DND-41 (cell line): ENCODE measurements around the gene MAN2B1.

Experiments
- ATAC-seq: fragments of 200-7000 bp; cut with Tn5 transposase; 3 replicates; pipeline ENCODE4 v1.9.1; 2021; ENCODE audit warnings: low read depth; ENCODE audit not compliant: insufficient read depth
- DNase-seq: peaks from one replicate; pipeline ENCODE4 v3.0.0-alpha.2; 2020
- H2AFZ ChIP-seq: 2 replicates; pipeline ENCODE4 v1.6.0; 2012; ENCODE audit warnings: low read depth, low read length
- H3K27ac ChIP-seq: 2 replicates; pipeline ENCODE4 v1.5.1; 2012; ENCODE audit warnings: low read length, inconsistent platforms
- H3K27me3 ChIP-seq: fragments of 200-600 bp; sonication (generic); 2 replicates; pipeline ENCODE4 v1.6.0; 2012; ENCODE audit warnings: low read length, mild to moderate bottlenecking, inconsistent platforms; ENCODE audit not compliant: insufficient read depth, poor library complexity
- H3K36me3 ChIP-seq: 2 replicates; pipeline ENCODE4 v1.5.1; 2012; ENCODE audit warnings: low read length, inconsistent platforms; ENCODE audit not compliant: insufficient read depth
- H3K4me1 ChIP-seq: 2 replicates; pipeline ENCODE4 v1.5.1; 2012; ENCODE audit warnings: mild to moderate bottlenecking, low read length; ENCODE audit not compliant: insufficient read depth
- H3K4me2 ChIP-seq: 2 replicates; pipeline ENCODE4 v1.6.0; 2012; ENCODE audit warnings: mild to moderate bottlenecking, moderate library complexity, low read length, inconsistent platforms; ENCODE audit not compliant: insufficient read depth
- H3K4me3 ChIP-seq, 2 experiments: fragments of 200-600 bp in 1 of 2; shearing (Covaris generic) in 1 of 2; 2 replicates each; pipeline ENCODE4 v1.5.1; 2012 to 2016; ENCODE audit warnings: inconsistent platforms in 2 of 2, low read length in 2 of 2, mild to moderate bottlenecking in 2 of 2, low read depth in 1 of 2, moderate library complexity in 1 of 2
- H3K79me2 ChIP-seq: 2 replicates; pipeline ENCODE4 v1.6.0; 2012; ENCODE audit warnings: low read length, inconsistent platforms; ENCODE audit not compliant: insufficient read depth
- H3K9ac ChIP-seq: 2 replicates; pipeline ENCODE4 v1.6.0; 2012; ENCODE audit warnings: low read depth, mild to moderate bottlenecking, inconsistent platforms, low read length, moderate library complexity
- H3K9me3 ChIP-seq: 2 replicates; pipeline ENCODE4 v1.5.1; 2012; ENCODE audit warnings: low read length, moderate library complexity, mild to moderate bottlenecking, inconsistent platforms; ENCODE audit not compliant: insufficient read depth, severe bottlenecking
- H4K20me1 ChIP-seq: 2 replicates; pipeline ENCODE4 v1.6.0; 2012; ENCODE audit warnings: low read length; ENCODE audit not compliant: insufficient read depth
- EZH2 ChIP-seq: IDR thresholded peaks from 3 replicates; pipeline ENCODE4 v1.6.1; 2012; ENCODE audit warnings: borderline replicate concordance, low read depth, mild to moderate bottlenecking, moderate library complexity, low read length, inconsistent platforms; ENCODE audit not compliant: severe bottlenecking
- TF ChIP-seq, protein P1 (sequence below): IDR thresholded peaks from 2 replicates; pipeline ENCODE4 v1.5.1; 2012; ENCODE audit warnings: borderline replicate concordance, low read length, moderate library complexity, mild to moderate bottlenecking; ENCODE audit not compliant: poor library complexity, severe bottlenecking; ENCODE audit errors: extremely low read depth

MAN2B1 gene

DNA sequence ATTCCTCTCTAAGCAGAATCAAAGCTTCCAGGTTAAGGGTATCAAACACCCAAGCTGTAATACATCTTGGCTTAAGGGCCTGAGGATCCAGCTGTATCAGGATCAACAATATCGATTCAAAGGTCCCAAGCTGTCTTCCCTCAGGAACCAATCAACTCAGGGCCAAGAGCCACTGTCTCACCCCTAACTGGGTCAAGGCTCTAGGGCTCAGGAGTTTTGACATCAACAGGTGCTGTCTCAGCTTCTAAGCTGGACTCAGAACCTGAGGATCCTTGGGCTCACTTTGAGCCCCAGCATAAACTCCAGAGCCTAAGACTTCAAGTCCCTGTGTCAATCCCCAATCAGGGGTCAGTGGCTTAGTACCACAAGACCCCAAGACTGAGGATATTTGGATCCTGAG, 29.0 kb upstream of the MAN2B1 start:
- Histone ChIP-seq H3K79me2 (peaks cover 9% of the 10 kb centered on the region; the same call in 1 of the 2 replicates), H2AFZ (0 out of 2 replicates have a peak overlapping the region, but pooled peaks have one; percentile 1), H4K20me1 (no peaks in the 10 kb centered on the region; the same call in 1 of the 2 replicates), H3K4me3 (peak overlapping the region; percentile 84 to 98; a peak in 3 of 4 replicates), H3K4me1 (peaks cover 44% of the 10 kb centered on the region), H3K4me2 (peak overlapping the region; percentile 90), H3K9ac (peak overlapping the region; percentile 80), H3K36me3 (peaks cover 21% of the 10 kb centered on the region), H3K27me3 (no peaks in the 10 kb centered on the region), H3K9me3 (no peaks in the 10 kb centered on the region), H3K27ac (no peak overlapping the region)
- DNase-seq (no peak), ATAC-seq (no peak)
- no peak for TF ChIP-seq EZH2
- TF ChIP-seq, protein P1, sequence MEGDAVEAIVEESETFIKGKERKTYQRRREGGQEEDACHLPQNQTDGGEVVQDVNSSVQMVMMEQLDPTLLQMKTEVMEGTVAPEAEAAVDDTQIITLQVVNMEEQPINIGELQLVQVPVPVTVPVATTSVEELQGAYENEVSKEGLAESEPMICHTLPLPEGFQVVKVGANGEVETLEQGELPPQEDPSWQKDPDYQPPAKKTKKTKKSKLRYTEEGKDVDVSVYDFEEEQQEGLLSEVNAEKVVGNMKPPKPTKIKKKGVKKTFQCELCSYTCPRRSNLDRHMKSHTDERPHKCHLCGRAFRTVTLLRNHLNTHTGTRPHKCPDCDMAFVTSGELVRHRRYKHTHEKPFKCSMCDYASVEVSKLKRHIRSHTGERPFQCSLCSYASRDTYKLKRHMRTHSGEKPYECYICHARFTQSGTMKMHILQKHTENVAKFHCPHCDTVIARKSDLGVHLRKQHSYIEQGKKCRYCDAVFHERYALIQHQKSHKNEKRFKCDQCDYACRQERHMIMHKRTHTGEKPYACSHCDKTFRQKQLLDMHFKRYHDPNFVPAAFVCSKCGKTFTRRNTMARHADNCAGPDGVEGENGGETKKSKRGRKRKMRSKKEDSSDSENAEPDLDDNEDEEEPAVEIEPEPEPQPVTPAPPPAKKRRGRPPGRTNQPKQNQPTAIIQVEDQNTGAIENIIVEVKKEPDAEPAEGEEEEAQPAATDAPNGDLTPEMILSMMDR: no peak

DNA sequence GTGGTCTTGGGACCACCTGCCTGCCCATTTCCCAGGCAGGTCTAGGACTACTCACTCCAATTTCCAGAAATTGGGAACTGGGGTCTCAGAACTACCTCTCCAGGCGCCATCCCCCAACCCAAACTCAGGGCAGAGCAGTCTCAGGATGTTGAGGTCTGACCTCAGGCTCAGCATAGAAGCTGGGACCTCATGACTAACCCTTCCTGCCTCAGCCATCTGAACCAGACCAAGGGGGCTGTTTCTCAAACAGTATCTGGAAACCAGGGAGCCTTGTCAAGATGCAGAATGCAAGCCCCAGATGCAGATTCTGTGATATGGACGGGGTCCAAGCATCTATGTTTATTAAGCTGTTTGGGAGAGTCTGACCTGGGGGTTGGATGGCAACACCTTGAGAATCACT, 28.6 kb upstream of the MAN2B1 start:
- no peak overlapping the region for H2AFZ ChIP-seq
- H3K27me3 ChIP-seq: no peaks in the 10 kb centered on the region
- peaks cover 44% of the 10 kb centered on the region for H3K4me1 ChIP-seq
- H4K20me1 ChIP-seq: no peaks in the 10 kb centered on the region; the same call in 1 of the 2 replicates
- H3K4me2 ChIP-seq: peak overlapping the region; percentile 90
- H3K79me2 ChIP-seq: peaks cover 9% of the 10 kb centered on the region; the same call in 1 of the 2 replicates
- peak overlapping the region; percentile 80; the same call in 1 of the 2 replicates for H3K9ac ChIP-seq
- H3K4me3 ChIP-seq: peak overlapping the region in 1 of 2 experiments; percentile 98; a peak in 2 of 4 replicates
- no peak for ATAC-seq
- H3K27ac ChIP-seq: no peak overlapping the region
- H3K36me3 ChIP-seq: peaks cover 17% of the 10 kb centered on the region
- H3K9me3 ChIP-seq: no peaks in the 10 kb centered on the region
- no peak for DNase-seq
- TF ChIP-seq EZH2: no peak
- TF ChIP-seq, protein P1: no peak

DNA sequence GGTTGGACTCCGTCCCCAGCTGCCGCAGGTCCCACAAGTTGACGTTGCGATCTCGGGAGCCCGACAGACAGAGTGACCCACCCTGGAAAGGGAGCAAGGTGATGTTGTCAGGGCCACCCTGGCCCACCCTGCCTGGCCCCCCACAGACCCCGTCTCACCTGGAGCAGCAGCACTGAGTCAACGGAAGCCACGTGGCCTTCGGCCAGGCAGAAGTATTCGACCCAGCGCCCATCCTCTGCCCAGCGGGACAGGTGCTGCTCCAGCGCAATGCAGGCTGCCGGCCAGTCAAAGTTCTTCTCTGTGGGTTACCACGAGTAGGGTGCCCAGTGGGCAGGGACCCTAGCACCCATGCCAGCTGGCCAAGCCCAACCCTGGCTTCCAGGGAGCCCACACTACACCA, 28.1 kb upstream of the MAN2B1 start:
- no peak for ATAC-seq
- Histone ChIP-seq H3K36me3 (peaks cover 15% of the 10 kb centered on the region), H2AFZ (no peak overlapping the region), H3K27ac (no peak overlapping the region), H3K9ac (no peak overlapping the region), H3K27me3 (no peaks in the 10 kb centered on the region), H3K9me3 (no peaks in the 10 kb centered on the region), H3K4me3 (no peak overlapping the region), H3K4me2 (peak overlapping the region; percentile 90; the same call in 1 of the 2 replicates), H3K4me1 (peaks cover 44% of the 10 kb centered on the region), H4K20me1 (no peaks in the 10 kb centered on the region; the same call in 1 of the 2 replicates), H3K79me2 (peaks cover 9% of the 10 kb centered on the region; the same call in 1 of the 2 replicates)
- TF ChIP-seq, protein P1: no peak
- TF ChIP-seq EZH2: no peak
- DNase-seq: no peak

DNA sequence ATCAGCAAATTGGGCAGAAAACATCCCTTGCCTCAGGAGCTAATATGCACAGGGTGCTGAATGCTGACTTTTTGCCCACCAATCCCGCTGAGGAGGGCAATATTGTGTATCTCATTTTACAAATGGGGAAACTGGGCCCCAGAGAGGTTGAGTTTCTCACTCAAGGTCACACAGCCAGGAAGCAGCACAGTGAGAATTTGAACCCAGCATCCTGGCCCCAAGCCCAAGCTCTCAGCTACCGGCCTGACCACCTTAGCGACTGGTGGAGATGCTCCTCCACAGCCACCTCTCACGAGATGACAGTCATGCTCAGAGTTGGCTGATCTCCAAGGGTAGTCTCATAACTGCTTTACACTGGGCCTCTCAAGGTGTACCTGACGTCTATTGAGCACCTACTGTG, 26.4 kb upstream of the MAN2B1 start:
- no peak overlapping the region for H3K9ac ChIP-seq
- H3K79me2 ChIP-seq: peaks cover 9% of the 10 kb centered on the region; the same call in 1 of the 2 replicates
- no peak for TF ChIP-seq EZH2
- TF ChIP-seq, protein P1: no peak
- no peak overlapping the region for H2AFZ ChIP-seq
- DNase-seq (no peak), ATAC-seq (no peak)
- no peaks in the 10 kb centered on the region for H3K9me3 ChIP-seq
- peaks cover 21% of the 10 kb centered on the region for H3K36me3 ChIP-seq
- H3K27me3 ChIP-seq: no peaks in the 10 kb centered on the region
- H3K27ac ChIP-seq: no peak overlapping the region
- H3K4me1 ChIP-seq: peaks cover 32% of the 10 kb centered on the region
- no peaks in the 10 kb centered on the region; the same call in 1 of the 2 replicates for H4K20me1 ChIP-seq
- H3K4me3 ChIP-seq: no peak overlapping the region
- no peak overlapping the region for H3K4me2 ChIP-seq
